HCT116 (cell line): ENCODE results near the gene PGGHG. TPM values are rescaled to one million over a fixed set of nuclear protein-coding genes. Genes with fewer than 3 reads are reported as not detected.

Experiments used
- ATAC-seq: fragments of 200-7000 bp; cut with Tn5 transposase; 2 replicates; pipeline ENCODE4 v1.9.1; 2020; ENCODE audit warnings: mild to moderate bottlenecking, moderate library complexity
- BruUV-seq: library from RNA; stranded (reverse); fragments of 400-500 nt; replicated peaks from 2 replicates; lab custom pipeline; 2021; lab: Mats Ljungman, UMichigan
- CTCF ChIA-PET: fragments of 300-600 bp; sonication (Branson Sonifier 250); formaldehyde crosslinking; loops from one replicate; lab custom pipeline; 2021; ENCODE audit warnings: antibody characterized with exemption; lab: Charles Lee
- POLR2A ChIA-PET: fragments of 300-600, 350-600 bp; sonication (Branson Sonifier 250); formaldehyde crosslinking; loops from one replicate; lab custom pipeline; 2021; ENCODE audit warnings: antibody characterized with exemption; lab: Charles Lee
- RAD21 ChIA-PET, 2 experiments: fragments of 300-600 bp; sonication (Branson Sonifier 250); formaldehyde crosslinking; loops; one replicate each; lab custom pipeline; 2023; ENCODE audit warnings: low total read pairs in 2 of 2; ENCODE audit not compliant: uncharacterized antibody in 2 of 2, unreplicated experiment in 2 of 2, low non-redundant PET in 1 of 2; lab: Charles Lee
- DNase-seq: peaks from one replicate; pipeline ENCODE4 v3.0.0-alpha.2; 2010; ENCODE audit warnings: low read depth, low spot score
- H2AFZ ChIP-seq: fragments of 200-600 bp; shearing (Covaris generic), sonication (generic); 2 replicates; pipeline ENCODE4 v1.6.1; 2017; ENCODE audit warnings: low read depth, mixed run types, mixed read lengths, antibody characterized with exemption, low read length; ENCODE audit not compliant: poor library complexity, severe bottlenecking
- H3K27ac ChIP-seq: 2 replicates; pipeline ENCODE4 v1.5.1; 2012; ENCODE audit warnings: low read depth, low read length
- H3K27me3 ChIP-seq: fragments of 200-600 bp; sonication (generic); 2 replicates; pipeline ENCODE4 v1.6.1; 2016; ENCODE audit warnings: mixed run types, low read length, mixed read lengths; ENCODE audit not compliant: insufficient read depth
- H3K36me3 ChIP-seq, 2 experiments: fragments of 200-500 bp in 1 of 2; fragments of 200-600 bp in 1 of 2; sonication (Bioruptor generic) in 1 of 2; sonication (generic) in 1 of 2; 2 replicates each; pipeline versions ENCODE4 v1.5.1 to v1.6.1; 2014 to 2016; ENCODE audit warnings: low read length in 2 of 2, inconsistent platforms in 1 of 2, mixed read lengths in 1 of 2, mixed run types in 1 of 2; ENCODE audit not compliant: insufficient read depth in 2 of 2, control insufficient read depth in 1 of 2
- H3K4me1 ChIP-seq, 2 experiments: fragments of 200-600 bp in 1 of 2; sonication (generic) in 1 of 2; 2 replicates each; pipeline versions ENCODE4 v1.5.1 to v1.6.1; 2012 to 2017; ENCODE audit warnings: low read length in 2 of 2, inconsistent platforms in 1 of 2, mild to moderate bottlenecking in 1 of 2, mixed read lengths in 1 of 2, mixed run types in 1 of 2, moderate library complexity in 1 of 2; ENCODE audit not compliant: insufficient read depth in 2 of 2, control insufficient read depth in 1 of 2
- H3K4me2 ChIP-seq: fragments of 200-600 bp; sonication (generic); 2 replicates; pipeline ENCODE4 v1.6.1; 2017; ENCODE audit warnings: mixed run types, low read length, mixed read lengths
- H3K4me3 ChIP-seq, 2 experiments: fragments of 200-600 bp in 1 of 2; sonication (generic) in 1 of 2; replicated peaks in 1 of 2; 2 replicates each; pipeline ENCODE4 v1.5.1; 2011 to 2016; ENCODE audit warnings: low read length in 2 of 2, control low read depth in 1 of 2, low read depth in 1 of 2, mild to moderate bottlenecking in 1 of 2, mixed read lengths in 1 of 2, mixed run types in 1 of 2
- H3K79me2 ChIP-seq: fragments of 200-600 bp; sonication (generic); 2 replicates; pipeline ENCODE4 v1.6.1; 2017; ENCODE audit warnings: mild to moderate bottlenecking, mixed run types, low read length, moderate library complexity, mixed read lengths; ENCODE audit not compliant: insufficient read depth
- H3K9ac ChIP-seq: fragments of 200-600 bp; sonication (generic); 2 replicates; pipeline ENCODE4 v1.6.1; 2016; ENCODE audit warnings: low read length, mixed read lengths
- H3K9me2 ChIP-seq: fragments of 200-600 bp; sonication (generic), shearing (Covaris generic); 2 replicates; pipeline ENCODE4 v1.6.1; 2017; ENCODE audit warnings: mixed run types, mild to moderate bottlenecking, moderate library complexity; ENCODE audit not compliant: insufficient read depth
- H3K9me3 ChIP-seq, 2 experiments: fragments of 200-500 bp in 1 of 2; fragments of 200-600 bp in 1 of 2; sonication (Bioruptor generic) in 1 of 2; sonication (generic) in 1 of 2; 2 replicates each; pipeline ENCODE4 v1.6.1; 2014 to 2017; ENCODE audit warnings: low read length in 2 of 2, mixed read lengths in 2 of 2, inconsistent platforms in 1 of 2, low read depth in 1 of 2, mild to moderate bottlenecking in 1 of 2, mixed run types in 1 of 2, moderate library complexity in 1 of 2; ENCODE audit not compliant: control insufficient read depth in 1 of 2, insufficient read depth in 1 of 2
- H4K20me1 ChIP-seq: fragments of 200-600 bp; sonication (generic), shearing (Covaris generic); 2 replicates; pipeline ENCODE4 v1.6.1; 2017; ENCODE audit warnings: mixed run types, mild to moderate bottlenecking, moderate library complexity; ENCODE audit not compliant: insufficient read depth
- CBX3 ChIP-seq: IDR thresholded peaks from 2 replicates; pipeline ENCODE4 v1.6.1; 2012; ENCODE audit warnings: low read depth
- CEBPB ChIP-seq: IDR thresholded peaks from 2 replicates; pipeline ENCODE4 v1.6.1; 2012; ENCODE audit warnings: low read depth
- EGR1 ChIP-seq: IDR thresholded peaks from 2 replicates; pipeline ENCODE4 v1.6.1; 2012; ENCODE audit warnings: low read depth
- ELF1 ChIP-seq: IDR thresholded peaks from 2 replicates; pipeline ENCODE4 v1.6.1; 2012; ENCODE audit warnings: low read depth, borderline replicate concordance
- EZH2 ChIP-seq: fragments of 200-600 bp; sonication (generic); IDR thresholded peaks from 2 replicates; pipeline ENCODE4 v1.6.1; 2017; ENCODE audit warnings: antibody characterized with exemption, mixed run types
- EZH2phosphoT487 ChIP-seq: fragments of 200-600 bp; IDR thresholded peaks from 2 replicates; pipeline ENCODE4 v1.6.1; 2018; ENCODE audit warnings: antibody characterized with exemption, borderline replicate concordance
- FOSL1 ChIP-seq: IDR thresholded peaks from 2 replicates; pipeline ENCODE4 v1.6.1; 2012; ENCODE audit warnings: low read depth
- JUND ChIP-seq: IDR thresholded peaks from 2 replicates; pipeline ENCODE4 v1.6.1; 2012
- SRF ChIP-seq: IDR thresholded peaks from 2 replicates; pipeline ENCODE4 v1.6.1; 2012; ENCODE audit warnings: low read depth
- YY1 ChIP-seq: IDR thresholded peaks from 2 replicates; pipeline ENCODE4 v1.6.1; 2011; ENCODE audit warnings: low read length, low read depth, moderate library complexity, mild to moderate bottlenecking; ENCODE audit not compliant: insufficient replicate concordance; ENCODE audit errors: extremely low read depth
- ZFX ChIP-seq: fragments of 450-650 bp; IDR thresholded peaks from 2 replicates; pipeline ENCODE4 v1.6.1; 2017
- ZNF274 ChIP-seq: fragments of 200-500 bp; sonication (Bioruptor generic); IDR thresholded peaks from 2 replicates; pipeline ENCODE4 v1.6.1; 2014; ENCODE audit warnings: mild to moderate bottlenecking, low read depth, low read length, inconsistent platforms
- intact Hi-C: fragments of 100-400 bp; cut with micrococcal nuclease; formaldehyde crosslinking; loops from 2 replicates; pipeline ENCODE4 v1.10.0; 2022
- total RNA-seq: library from RNA; stranded (reverse); gene quantifications from one replicate; pipeline ENCODE4 v1.2.1, GENCODE V29; 2021; ENCODE audit not compliant: unreplicated experiment
- TF ChIP-seq, protein P1 (sequence below): IDR thresholded peaks from 2 replicates; pipeline ENCODE4 v1.6.1; 2011; ENCODE audit warnings: mild to moderate bottlenecking, low read length, moderate library complexity; ENCODE audit not compliant: insufficient replicate concordance; ENCODE audit errors: extremely low read depth

PGGHG gene
- total RNA-seq, 1 experiment from 2014 or later, result 57.5 TPM

DNA sequence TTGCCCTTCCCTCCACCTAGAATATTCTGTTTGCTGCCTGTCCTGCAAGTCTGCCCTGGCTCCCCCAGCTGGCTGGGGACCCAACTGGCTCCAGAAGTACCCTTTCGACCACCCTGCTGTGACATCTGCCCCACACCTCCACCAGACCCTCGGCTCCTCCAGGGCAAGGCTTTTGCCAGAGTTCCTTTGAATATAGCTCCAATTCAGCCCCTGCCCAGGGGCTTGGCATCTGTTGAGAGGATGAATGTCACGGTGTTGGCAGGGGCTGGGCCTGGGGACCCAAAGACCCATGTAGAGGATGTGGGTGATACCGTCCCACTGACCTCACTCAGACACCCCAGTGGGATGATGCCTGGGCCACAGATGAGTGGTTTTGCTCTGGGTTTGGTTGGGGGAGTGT, 6.8 kb upstream of the PGGHG start:
- Histone ChIP-seq H4K20me1 (no peaks in the 10 kb centered on the region), H3K9me3 (no peaks in the 10 kb centered on the region), H3K4me1 (peaks cover 2 to 7% of the 10 kb centered on the region in 2 experiments), H3K36me3 (no peaks in the 10 kb centered on the region), H2AFZ (no peak overlapping the region), H3K9ac (no peak overlapping the region), H3K27ac (no peak overlapping the region), H3K27me3 (no peaks in the 10 kb centered on the region), H3K79me2 (no peaks in the 10 kb centered on the region), H3K4me2 (no peak overlapping the region), H3K9me2 (no peaks in the 10 kb centered on the region), H3K4me3 (no peak overlapping the region)
- TF ChIP-seq EGR1 (no peak), JUND (no peak), SRF (no peak), CBX3 (no peak), CEBPB (no peak), EZH2 (no peak), YY1 (no peak), ZFX (no peak), FOSL1 (no peak), ZNF274 (no peak), ELF1 (no peak), EZH2phosphoT487 (no peak)
- TF ChIP-seq, protein P1, sequence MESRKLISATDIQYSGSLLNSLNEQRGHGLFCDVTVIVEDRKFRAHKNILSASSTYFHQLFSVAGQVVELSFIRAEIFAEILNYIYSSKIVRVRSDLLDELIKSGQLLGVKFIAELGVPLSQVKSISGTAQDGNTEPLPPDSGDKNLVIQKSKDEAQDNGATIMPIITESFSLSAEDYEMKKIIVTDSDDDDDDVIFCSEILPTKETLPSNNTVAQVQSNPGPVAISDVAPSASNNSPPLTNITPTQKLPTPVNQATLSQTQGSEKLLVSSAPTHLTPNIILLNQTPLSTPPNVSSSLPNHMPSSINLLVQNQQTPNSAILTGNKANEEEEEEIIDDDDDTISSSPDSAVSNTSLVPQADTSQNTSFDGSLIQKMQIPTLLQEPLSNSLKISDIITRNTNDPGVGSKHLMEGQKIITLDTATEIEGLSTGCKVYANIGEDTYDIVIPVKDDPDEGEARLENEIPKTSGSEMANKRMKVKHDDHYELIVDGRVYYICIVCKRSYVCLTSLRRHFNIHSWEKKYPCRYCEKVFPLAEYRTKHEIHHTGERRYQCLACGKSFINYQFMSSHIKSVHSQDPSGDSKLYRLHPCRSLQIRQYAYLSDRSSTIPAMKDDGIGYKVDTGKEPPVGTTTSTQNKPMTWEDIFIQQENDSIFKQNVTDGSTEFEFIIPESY, result no peak
- no TSS peak for BruUV-seq
- RAD21 ChIA-PET, result no interaction called here
- intact Hi-C loops, result no loop called here
- no peak for DNase-seq
- no peak for ATAC-seq
- CTCF ChIA-PET, result no interaction called here
- POLR2A ChIA-PET, result no interaction called here
